A673 (cell line): ENCODE data around the gene POU6F1.

Experiments
- CTCF ChIP-seq: fragments of 300-800, 200-600 bp; sonication (generic); conservative IDR thresholded peaks from 2 replicates; pipeline ENCODE4 v1.5.1; 2017; ENCODE audit warnings: low read depth, mild to moderate bottlenecking, antibody characterized with exemption, low read length, moderate library complexity, mixed read lengths
- EZH2 ChIP-seq: fragments of 200-600 bp; sonication (generic); IDR thresholded peaks from 2 replicates; pipeline ENCODE4 v1.6.1; 2017; ENCODE audit warnings: borderline replicate concordance, low read depth, mild to moderate bottlenecking, mixed read lengths, antibody characterized with exemption, low read length; ENCODE audit not compliant: poor library complexity, severe bottlenecking

GRCh38 chr12:51185171-51185717, 32.6 kb downstream of the POU6F1 start:
- no peak for TF ChIP-seq EZH2
- TF ChIP-seq CTCF, result no peak
